Neural progenitor cell (in vitro differentiated cells): ENCODE results near the gene SIRT7.

Experiments used
- EZH2phosphoT487 ChIP-seq: fragments of 200-600 bp; sonication (generic); IDR thresholded peaks from 2 replicates; pipeline ENCODE4 v1.6.1; 2017; ENCODE audit warnings: antibody characterized with exemption
- TF ChIP-seq, protein P1 (sequence below): fragments of 200-600 bp; sonication (generic); IDR thresholded peaks from 2 replicates; pipeline ENCODE4 v1.5.1; 2017; ENCODE audit warnings: antibody characterized with exemption, mild to moderate bottlenecking

DNA sequence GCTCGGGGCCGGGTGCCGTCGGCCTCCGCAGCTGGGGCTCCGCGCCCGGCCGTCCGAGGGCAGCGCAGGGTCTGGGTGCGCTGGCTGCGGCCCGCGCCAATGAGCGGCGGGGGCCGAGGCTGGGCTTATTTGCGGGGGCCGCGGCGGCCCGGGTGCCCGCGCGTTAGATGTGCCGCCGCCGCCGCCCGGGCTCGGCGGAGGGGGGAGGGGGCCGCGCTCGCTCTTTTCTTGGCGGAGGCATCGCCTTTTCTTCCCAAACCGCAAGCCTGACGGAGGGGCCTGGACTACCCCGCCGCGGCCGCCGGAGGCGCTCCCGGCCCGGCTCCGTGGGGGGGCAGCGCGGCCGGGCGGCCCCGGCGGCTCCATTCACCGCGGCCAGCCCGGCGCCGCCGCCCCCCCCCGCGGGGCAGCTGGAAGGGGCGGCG, 43.1 kb upstream of the SIRT7 start, which contains the start of gene NOTUM:
- TF ChIP-seq, protein P1, sequence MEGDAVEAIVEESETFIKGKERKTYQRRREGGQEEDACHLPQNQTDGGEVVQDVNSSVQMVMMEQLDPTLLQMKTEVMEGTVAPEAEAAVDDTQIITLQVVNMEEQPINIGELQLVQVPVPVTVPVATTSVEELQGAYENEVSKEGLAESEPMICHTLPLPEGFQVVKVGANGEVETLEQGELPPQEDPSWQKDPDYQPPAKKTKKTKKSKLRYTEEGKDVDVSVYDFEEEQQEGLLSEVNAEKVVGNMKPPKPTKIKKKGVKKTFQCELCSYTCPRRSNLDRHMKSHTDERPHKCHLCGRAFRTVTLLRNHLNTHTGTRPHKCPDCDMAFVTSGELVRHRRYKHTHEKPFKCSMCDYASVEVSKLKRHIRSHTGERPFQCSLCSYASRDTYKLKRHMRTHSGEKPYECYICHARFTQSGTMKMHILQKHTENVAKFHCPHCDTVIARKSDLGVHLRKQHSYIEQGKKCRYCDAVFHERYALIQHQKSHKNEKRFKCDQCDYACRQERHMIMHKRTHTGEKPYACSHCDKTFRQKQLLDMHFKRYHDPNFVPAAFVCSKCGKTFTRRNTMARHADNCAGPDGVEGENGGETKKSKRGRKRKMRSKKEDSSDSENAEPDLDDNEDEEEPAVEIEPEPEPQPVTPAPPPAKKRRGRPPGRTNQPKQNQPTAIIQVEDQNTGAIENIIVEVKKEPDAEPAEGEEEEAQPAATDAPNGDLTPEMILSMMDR = peak; percentile 35
- no peak for TF ChIP-seq EZH2phosphoT487
